Measurements from ENCODE around the gene SLC7A6. TPM values are rescaled to one million over a fixed set of nuclear protein-coding genes. Genes with fewer than 3 reads are reported as not detected.

Gene SLC7A6
- total and polyA plus RNA-seq, 2 experiments from 2014 or later = 17.3 to 20.9 TPM

DNA sequence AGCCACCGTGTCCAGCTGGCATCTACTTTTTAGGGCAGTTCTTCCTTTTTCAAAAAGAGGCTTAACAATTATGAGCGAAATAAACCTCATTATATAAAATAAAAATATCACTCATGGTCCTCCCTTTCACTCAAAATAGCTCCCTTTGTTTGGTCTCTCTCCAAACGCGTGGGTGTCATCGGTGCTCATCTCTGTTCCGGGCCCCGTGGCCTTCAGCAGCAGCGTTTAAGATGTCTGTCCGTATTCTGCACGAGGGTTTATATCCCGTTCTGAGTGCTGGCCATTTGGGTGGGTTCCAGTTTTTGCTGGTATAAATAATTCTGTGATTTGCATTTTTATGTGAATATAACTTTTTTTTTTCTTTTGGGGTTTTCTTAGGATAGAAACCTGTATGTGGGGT is 79.9 kb downstream of the SLC7A6 start:
- Histone ChIP-seq H3K9me3 (ENCODE audit: low read depth) (no peaks in the 10 kb centered on the region), H3K79me2 (ENCODE audit: insufficient read depth) (no peaks in the 10 kb centered on the region), H3K4me3 (no peak overlapping the region), H3F3A (ENCODE audit: insufficient read depth) (no peaks in the 10 kb centered on the region), H4K20me1 (ENCODE audit: insufficient read depth) (no peaks in the 10 kb centered on the region), H3K27me3 (replicated peaks; ENCODE audit: insufficient read depth) (no peaks in the 10 kb centered on the region), H3K4me2 (ENCODE audit: unreplicated experiment) (no peak overlapping the region), H3K36me3 (ENCODE audit: low read depth) (peaks cover 1% of the 10 kb centered on the region; the same call in 1 of the 2 replicates), H3K4me1 (ENCODE audit: insufficient read depth) (no peaks in the 10 kb centered on the region), H3K9me2 (ENCODE audit: insufficient read depth) (no peaks in the 10 kb centered on the region), H3K9ac (no peak overlapping the region), H3K27ac (no peak overlapping the region), H2AFZ (no peak overlapping the region)
- DNase-seq = no peak
- WGBS, 2 experiments (ENCODE audit: low coverage in 1 of 2, low lambda C conversion rate in 2 of 2, missing lambda C conversion rate in 2 of 2) = 91 to 95% methylated on average over 11 of the region's 11 CpGs
- no peak for TF ChIP-seq EZH2 (IDR thresholded peaks at IDR 0.05; ENCODE audit: insufficient read depth, poor library complexity, severe bottlenecking)
- TF ChIP-seq EZH2phosphoT487 (IDR thresholded peaks at IDR 0.05; ENCODE audit: insufficient read depth, low read depth) = no peak
- in situ Hi-C loops (cut with MboI) = no loop called here

DNA sequence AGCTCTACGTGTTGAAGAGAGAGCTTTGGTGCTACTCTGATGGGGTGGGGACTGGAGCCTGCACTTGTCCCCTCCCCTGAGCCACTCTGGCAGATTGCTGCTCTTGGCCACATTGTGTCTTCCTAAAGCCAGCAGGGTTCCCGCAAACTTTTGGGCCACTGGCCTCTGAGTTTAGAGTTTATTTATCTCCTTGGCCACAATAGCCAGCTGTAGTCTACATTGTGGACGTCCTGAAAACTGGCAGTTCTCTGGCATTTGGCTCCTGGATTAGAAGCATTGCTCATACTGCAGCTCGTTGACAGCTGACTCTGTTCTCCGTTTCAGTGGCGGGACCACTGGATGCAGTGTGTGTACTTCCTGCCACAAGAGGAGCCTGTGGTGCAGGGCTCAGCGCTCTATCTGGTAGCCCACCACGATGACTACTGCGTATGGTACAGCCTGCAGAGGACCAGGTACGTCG is 81.1 kb downstream of the SLC7A6 start:
- no peak overlapping the region for H2AFZ ChIP-seq
- no peaks in the 10 kb centered on the region for H3K4me1 ChIP-seq (ENCODE audit: insufficient read depth)
- peaks cover 3% of the 10 kb centered on the region; the same call in 1 of the 2 replicates for H3K36me3 ChIP-seq (ENCODE audit: low read depth)
- no peak overlapping the region for H3K4me2 ChIP-seq (ENCODE audit: unreplicated experiment)
- no peaks in the 10 kb centered on the region for H4K20me1 ChIP-seq (ENCODE audit: insufficient read depth)
- no peak overlapping the region for H3K27ac ChIP-seq
- DNase-seq = no peak
- no peaks in the 10 kb centered on the region for H3K27me3 ChIP-seq (replicated peaks; ENCODE audit: insufficient read depth)
- no peaks in the 10 kb centered on the region for H3K79me2 ChIP-seq (ENCODE audit: insufficient read depth)
- no peak overlapping the region for H3K4me3 ChIP-seq
- H3K9me3 ChIP-seq (ENCODE audit: low read depth) = no peaks in the 10 kb centered on the region
- 77 to 81% methylated on average over 11 of the region's 11 CpGs for WGBS, 2 experiments (ENCODE audit: low coverage in 1 of 2, low lambda C conversion rate in 2 of 2, missing lambda C conversion rate in 2 of 2)
- H3F3A ChIP-seq (ENCODE audit: insufficient read depth) = no peaks in the 10 kb centered on the region
- no peak for TF ChIP-seq EZH2 (IDR thresholded peaks at IDR 0.05; ENCODE audit: insufficient read depth, poor library complexity, severe bottlenecking)
- TF ChIP-seq EZH2phosphoT487 (IDR thresholded peaks at IDR 0.05; ENCODE audit: insufficient read depth, low read depth) = no peak
- in situ Hi-C loops (cut with MboI) = no loop called here
- H3K9ac ChIP-seq = no peak overlapping the region
- no peaks in the 10 kb centered on the region for H3K9me2 ChIP-seq (ENCODE audit: insufficient read depth)

DNA sequence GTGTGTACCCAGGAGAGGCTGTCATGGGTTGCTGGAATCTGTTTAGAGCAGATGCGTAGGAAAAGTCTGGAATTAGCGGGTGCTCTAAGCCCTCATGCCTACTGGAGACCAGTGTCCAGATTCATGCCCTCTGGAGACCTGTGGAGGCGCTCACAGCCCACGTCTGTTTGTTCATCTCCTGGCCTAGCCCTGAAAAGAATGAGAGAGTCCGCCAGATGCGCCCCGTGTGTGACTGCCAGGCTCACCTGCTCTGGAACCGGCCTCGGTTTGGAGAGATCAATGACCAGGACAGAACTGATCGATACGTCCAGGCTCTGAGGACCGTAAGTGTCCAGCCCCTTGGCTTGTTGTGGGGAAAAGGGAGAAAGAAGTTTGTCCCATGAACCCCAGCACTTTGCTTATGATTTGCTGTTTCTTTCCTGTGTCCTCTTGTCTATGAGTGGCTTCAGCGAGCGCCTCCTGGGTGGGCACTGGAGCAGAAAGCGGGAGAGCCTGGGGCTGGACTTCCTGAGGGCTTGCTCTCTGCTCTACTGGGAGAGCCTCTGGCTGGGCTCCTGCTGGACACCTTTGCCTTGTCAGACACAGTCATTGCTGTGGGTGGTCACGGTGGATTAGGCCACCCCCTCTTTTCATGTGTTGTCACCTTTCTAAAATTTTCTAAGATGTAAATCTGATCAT is 81.8 kb downstream of the SLC7A6 start:
- Histone ChIP-seq H3K79me2 (ENCODE audit: insufficient read depth) (no peaks in the 10 kb centered on the region), H3K4me1 (ENCODE audit: insufficient read depth) (no peaks in the 10 kb centered on the region), H3K9me2 (ENCODE audit: insufficient read depth) (no peaks in the 10 kb centered on the region), H3F3A (ENCODE audit: insufficient read depth) (no peaks in the 10 kb centered on the region), H3K4me3 (no peak overlapping the region), H3K4me2 (ENCODE audit: unreplicated experiment) (no peak overlapping the region), H3K27me3 (replicated peaks; ENCODE audit: insufficient read depth) (no peaks in the 10 kb centered on the region), H2AFZ (no peak overlapping the region), H3K9ac (no peak overlapping the region), H3K36me3 (ENCODE audit: low read depth) (peaks cover 3% of the 10 kb centered on the region; the same call in 1 of the 2 replicates), H4K20me1 (ENCODE audit: insufficient read depth) (no peaks in the 10 kb centered on the region), H3K9me3 (ENCODE audit: low read depth) (no peaks in the 10 kb centered on the region), H3K27ac (no peak overlapping the region)
- in situ Hi-C loops (cut with MboI) = no loop called here
- 96% methylated on average over 16 of the region's 16 CpGs for WGBS, 2 experiments (ENCODE audit: low coverage in 1 of 2, low lambda C conversion rate in 2 of 2, missing lambda C conversion rate in 2 of 2)
- DNase-seq = no peak
- TF ChIP-seq EZH2 (IDR thresholded peaks at IDR 0.05; ENCODE audit: insufficient read depth, poor library complexity, severe bottlenecking) (no peak), EZH2phosphoT487 (IDR thresholded peaks at IDR 0.05; ENCODE audit: insufficient read depth, low read depth) (no peak)

DNA sequence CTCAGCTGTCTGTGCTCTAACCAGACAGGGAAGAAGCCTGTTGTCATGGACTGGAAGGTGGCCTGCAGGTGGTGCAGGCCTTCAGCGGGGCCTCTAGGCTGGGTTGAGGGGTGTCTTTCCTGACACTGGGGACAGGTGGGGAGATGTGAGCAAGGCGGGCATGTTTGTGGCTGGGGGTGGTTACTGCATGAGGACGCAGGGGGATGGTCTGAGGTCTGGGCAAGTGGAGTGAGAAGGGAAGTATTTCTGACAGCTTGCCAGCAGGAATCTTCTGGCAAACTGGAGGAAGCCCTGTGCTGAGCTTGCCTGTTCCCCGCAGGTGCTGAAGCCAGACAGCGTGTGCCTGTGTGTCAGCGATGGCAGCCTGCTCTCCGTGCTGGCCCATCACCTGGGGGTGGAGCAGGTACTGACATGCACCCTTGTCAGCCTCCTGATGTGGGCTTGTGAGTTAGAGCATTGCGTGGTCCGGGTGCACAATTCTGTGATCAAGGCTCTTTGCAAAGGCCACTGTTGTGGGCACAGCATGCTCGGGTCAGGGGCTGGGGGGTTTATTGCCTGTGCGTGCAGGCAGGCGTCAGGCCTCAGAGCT is 82.7 kb downstream of the SLC7A6 start:
- in situ Hi-C loops (cut with MboI) = no loop called here
- no peaks in the 10 kb centered on the region for H3F3A ChIP-seq (ENCODE audit: insufficient read depth)
- peaks cover 3% of the 10 kb centered on the region; the same call in 1 of the 2 replicates for H3K36me3 ChIP-seq (ENCODE audit: low read depth)
- no peaks in the 10 kb centered on the region for H3K9me2 ChIP-seq (ENCODE audit: insufficient read depth)
- no peak overlapping the region for H3K4me3 ChIP-seq
- H4K20me1 ChIP-seq (ENCODE audit: insufficient read depth) = no peaks in the 10 kb centered on the region
- no peaks in the 10 kb centered on the region for H3K27me3 ChIP-seq (replicated peaks; ENCODE audit: insufficient read depth)
- no peak overlapping the region for H3K4me2 ChIP-seq (ENCODE audit: unreplicated experiment)
- H3K79me2 ChIP-seq (ENCODE audit: insufficient read depth) = no peaks in the 10 kb centered on the region
- H3K4me1 ChIP-seq (ENCODE audit: insufficient read depth) = no peaks in the 10 kb centered on the region
- no peaks in the 10 kb centered on the region for H3K9me3 ChIP-seq (ENCODE audit: low read depth)
- no peak overlapping the region for H2AFZ ChIP-seq
- TF ChIP-seq EZH2 (IDR thresholded peaks at IDR 0.05; ENCODE audit: insufficient read depth, poor library complexity, severe bottlenecking) (no peak), EZH2phosphoT487 (IDR thresholded peaks at IDR 0.05; ENCODE audit: insufficient read depth, low read depth) (no peak)
- 87 to 92% methylated on average over 12 of the region's 12 CpGs for WGBS, 2 experiments (ENCODE audit: low coverage in 1 of 2, low lambda C conversion rate in 2 of 2, missing lambda C conversion rate in 2 of 2)
- no peak overlapping the region for H3K9ac ChIP-seq
- DNase-seq = no peak
- no peak overlapping the region for H3K27ac ChIP-seq
